Stomach smooth muscle (tissue), 2 donors: ENCODE measurements around the gene ZMIZ1.
"Not testable (repeated sequence)": the region's sequence is repeated elsewhere in the genome, so short reads cannot be mapped to it uniquely, and the experiment has no call there.

Experiments used
- H3K27ac ChIP-seq: one replicate; pipeline ENCODE4 v1.7.0; 2013; ENCODE audit warnings: mild to moderate bottlenecking, low read length, inconsistent platforms
- H3K27me3 ChIP-seq, 2 donors: one replicate each; pipeline ENCODE4 v1.7.0; 2013; ENCODE audit warnings: low read length in 2 of 2; ENCODE audit not compliant: insufficient read depth in 2 of 2, control insufficient read depth in 1 of 2
- H3K36me3 ChIP-seq, 2 donors: one replicate each; pipeline ENCODE4 v1.7.0; 2013; ENCODE audit warnings: low read length in 2 of 2; ENCODE audit not compliant: control insufficient read depth in 2 of 2, insufficient read depth in 2 of 2
- H3K4me1 ChIP-seq: one replicate; pipeline ENCODE4 v1.7.0; 2013; ENCODE audit warnings: low read length; ENCODE audit not compliant: control insufficient read depth, insufficient read depth
- H3K4me3 ChIP-seq, 2 donors: one replicate each; pipeline ENCODE4 v1.7.0; 2013; ENCODE audit warnings: low read length in 2 of 2
- H3K9ac ChIP-seq, 2 donors: one replicate each; pipeline ENCODE4 v1.7.0; 2013; ENCODE audit warnings: low read length in 2 of 2, mild to moderate bottlenecking in 1 of 2
- H3K9me3 ChIP-seq, 2 donors: one replicate each; pipeline ENCODE4 v1.7.0; 2013; ENCODE audit warnings: low read length in 2 of 2; ENCODE audit not compliant: control insufficient read depth in 2 of 2
- donor health status: healthy.
- donor health status: Pancreatic carcinoma.

The ZMIZ1 gene

GRCh38 chr10:79335470-79336235 is 266.9 kb downstream of the ZMIZ1 start:
- Histone ChIP-seq H3K4me1 (peaks cover 12% of the 10 kb centered on the region), H3K27ac (no peak overlapping the region), H3K4me3 (no peak overlapping the region), H3K27me3 (no peaks in the 10 kb centered on the region), H3K9me3 (no peaks in the 10 kb centered on the region), H3K36me3 (no peaks in the 10 kb centered on the region), H3K9ac (no peak overlapping the region)

GRCh38 chr10:79336276-79336675 is 267.5 kb downstream of the ZMIZ1 start:
- H3K36me3 ChIP-seq: no peaks in the 10 kb centered on the region
- H3K9ac ChIP-seq: no peak overlapping the region
- H3K27ac ChIP-seq: no peak overlapping the region
- H3K4me1 ChIP-seq: peaks cover 12% of the 10 kb centered on the region
- H3K27me3 ChIP-seq: no peaks in the 10 kb centered on the region
- no peak overlapping the region for H3K4me3 ChIP-seq
- no peaks in the 10 kb centered on the region for H3K9me3 ChIP-seq

GRCh38 chr10:79336739-79337138 is 268.0 kb downstream of the ZMIZ1 start:
- no peak overlapping the region for H3K27ac ChIP-seq

GRCh38 chr10:79337783-79338469 is 269.2 kb downstream of the ZMIZ1 start:
- H3K4me3 ChIP-seq, H3K9me3 ChIP-seq, H3K9ac ChIP-seq, H3K27me3 ChIP-seq, H3K27ac ChIP-seq, H3K36me3 ChIP-seq: not testable (repeated sequence)
- peaks cover 16% of the 10 kb centered on the region for H3K4me1 ChIP-seq

More at GRCh38 chr10:79336739-79337138, 268.0 kb downstream of the ZMIZ1 start:
- no peaks in the 10 kb centered on the region for H3K36me3 ChIP-seq
- H3K4me3 ChIP-seq: no peak overlapping the region
- H3K4me1 ChIP-seq: peaks cover 12% of the 10 kb centered on the region
- no peak overlapping the region for H3K9ac ChIP-seq
- H3K9me3 ChIP-seq: no peaks in the 10 kb centered on the region
- H3K27me3 ChIP-seq: no peaks in the 10 kb centered on the region

- H3K4me3 ChIP-seq: no peak overlapping the region
- no peaks in the 10 kb centered on the region for H3K27me3 ChIP-seq
- no peaks in the 10 kb centered on the region for H3K36me3 ChIP-seq
- no peak overlapping the region for H3K27ac ChIP-seq
- H3K9ac ChIP-seq: no peak overlapping the region
- H3K4me1 ChIP-seq: peaks cover 16% of the 10 kb centered on the region
- H3K9me3 ChIP-seq: no peaks in the 10 kb centered on the region
These were observed 270.5 kb downstream of the ZMIZ1 start for GRCh38 chr10:79339266-79339665.

GRCh38 chr10:79340646-79341244 is 272.0 kb downstream of the ZMIZ1 start:
- H3K9ac ChIP-seq: no peak overlapping the region
- no peaks in the 10 kb centered on the region for H3K27me3 ChIP-seq
- H3K36me3 ChIP-seq: no peaks in the 10 kb centered on the region
- peaks cover 16% of the 10 kb centered on the region for H3K4me1 ChIP-seq
- no peak overlapping the region for H3K4me3 ChIP-seq
- H3K27ac ChIP-seq: no peak overlapping the region
- H3K9me3 ChIP-seq: no peaks in the 10 kb centered on the region

- Histone ChIP-seq H3K9me3 (no peaks in the 10 kb centered on the region), H3K27me3 (no peaks in the 10 kb centered on the region), H3K9ac (no peak overlapping the region), H3K27ac (no peak overlapping the region), H3K4me3 (no peak overlapping the region), H3K36me3 (no peaks in the 10 kb centered on the region), H3K4me1 (peaks cover 13% of the 10 kb centered on the region)
These were observed 273.6 kb downstream of the ZMIZ1 start for GRCh38 chr10:79342295-79342761.

GRCh38 chr10:79342811-79343561 is 274.2 kb downstream of the ZMIZ1 start:
- H3K4me3 ChIP-seq: no peak overlapping the region
- H3K27me3 ChIP-seq: no peaks in the 10 kb centered on the region
- no peaks in the 10 kb centered on the region for H3K36me3 ChIP-seq
- H3K9me3 ChIP-seq: no peaks in the 10 kb centered on the region
- no peak overlapping the region for H3K27ac ChIP-seq
- H3K4me1 ChIP-seq: peaks cover 19% of the 10 kb centered on the region
- H3K9ac ChIP-seq: no peak overlapping the region

GRCh38 chr10:79344502-79345195 is 275.9 kb downstream of the ZMIZ1 start:
- no peaks in the 10 kb centered on the region for H3K27me3 ChIP-seq
- H3K4me3 ChIP-seq: no peak overlapping the region
- H3K9ac ChIP-seq: no peak overlapping the region
- no peak overlapping the region for H3K27ac ChIP-seq
- H3K4me1 ChIP-seq: peaks cover 34% of the 10 kb centered on the region
- H3K36me3 ChIP-seq: peaks cover 2 to 5% of the 10 kb centered on the region in 2 donors
- no peaks in the 10 kb centered on the region for H3K9me3 ChIP-seq
